IMR-90 (cell line): ENCODE measurements around the gene MFAP1. TPM values are rescaled to one million over a fixed set of nuclear protein-coding genes. Genes with fewer than 3 reads are reported as not detected.
"Not testable (repeated sequence)": the region's sequence is repeated elsewhere in the genome, so short reads cannot be mapped to it uniquely, and the experiment has no call there.

ENCODE experiments used
- ATAC-seq: fragments of 200-7000 bp; cut with Tn5 transposase; 2 replicates; pipeline ENCODE4 v1.9.1; 2020; ENCODE audit warnings: low read depth, mild to moderate bottlenecking, moderate library complexity
- BruUV-seq: library from RNA; stranded (reverse); fragments of 400-500 nt; replicated peaks from 2 replicates; lab custom pipeline; 2021; lab: Mats Ljungman, UMichigan
- CTCF ChIA-PET: fragments of 300-600 bp; formaldehyde crosslinking; extraction: SDS; loops from one replicate; lab custom pipeline; 2021; ENCODE audit warnings: antibody characterized with exemption; lab: Yijun Ruan, JAX
- POLR2A ChIA-PET: fragments of 300-600 bp; sonication (Branson Sonifier 250); formaldehyde crosslinking; loops from one replicate; lab custom pipeline; 2022; ENCODE audit warnings: antibody characterized with exemption; ENCODE audit not compliant: unreplicated experiment; lab: Charles Lee
- DNase-seq: peaks from one replicate; pipeline ENCODE4 v3.0.0; 2013
- H2AFZ ChIP-seq: replicated peaks from 2 replicates; pipeline ENCODE3; 2013; ENCODE audit warnings: low read length, mild to moderate bottlenecking; ENCODE audit not compliant: poor library complexity
- H2AK5ac ChIP-seq: 2 replicates; pipeline ENCODE4 v1.6.1; 2013; ENCODE audit warnings: low read depth, low read length, inconsistent platforms
- H2AK9ac ChIP-seq: replicated peaks from 2 replicates; pipeline ENCODE3; 2013; ENCODE audit warnings: mild to moderate bottlenecking, low read depth, low read length, moderate library complexity; ENCODE audit not compliant: poor library complexity
- H2BK120ac ChIP-seq: 2 replicates; pipeline ENCODE4 v1.6.1; 2013; ENCODE audit warnings: low read depth, low read length, inconsistent platforms
- H2BK15ac ChIP-seq: 3 replicates; pipeline ENCODE4 v1.6.1; 2013; ENCODE audit warnings: low read depth, low read length, inconsistent platforms
- H2BK20ac ChIP-seq: 2 replicates; pipeline ENCODE4 v1.6.1; 2013; ENCODE audit warnings: low read depth, mild to moderate bottlenecking, inconsistent platforms, low read length, moderate library complexity
- H2BK5ac ChIP-seq: 2 replicates; pipeline ENCODE4 v1.6.1; 2013; ENCODE audit warnings: mild to moderate bottlenecking, low read depth, low read length, inconsistent platforms; ENCODE audit not compliant: poor library complexity, severe bottlenecking
- H3K14ac ChIP-seq: replicated peaks from 2 replicates; pipeline ENCODE4 v1.6.1; 2013; ENCODE audit warnings: low read depth, low read length, inconsistent platforms
- H3K18ac ChIP-seq: 2 replicates; pipeline ENCODE4 v1.6.1; 2013; ENCODE audit warnings: low read depth, low read length, control low read depth
- H3K23ac ChIP-seq: 2 replicates; pipeline ENCODE4 v1.6.1; 2013; ENCODE audit warnings: low read depth, low read length, inconsistent platforms
- H3K27ac ChIP-seq: 2 replicates; pipeline ENCODE4 v1.5.1; 2013; ENCODE audit warnings: mild to moderate bottlenecking, control low read depth, low read length; ENCODE audit not compliant: insufficient read depth
- H3K27me3 ChIP-seq: 2 replicates; pipeline ENCODE4 v1.6.1; 2013; ENCODE audit warnings: low read length; ENCODE audit not compliant: control insufficient read depth, insufficient read depth
- H3K36me3 ChIP-seq: 2 replicates; pipeline ENCODE4 v1.6.1; 2013; ENCODE audit warnings: low read length, mixed read lengths; ENCODE audit not compliant: control insufficient read depth, insufficient read depth
- H3K4ac ChIP-seq: 2 replicates; pipeline ENCODE4 v1.6.1; 2013; ENCODE audit warnings: low read depth, low read length, inconsistent platforms
- H3K4me1 ChIP-seq: 2 replicates; pipeline ENCODE4 v1.6.1; 2013; ENCODE audit warnings: low read length, mixed read lengths; ENCODE audit not compliant: control insufficient read depth, insufficient read depth
- H3K4me2 ChIP-seq: 2 replicates; pipeline ENCODE4 v1.6.1; 2013; ENCODE audit warnings: low read depth, mild to moderate bottlenecking, control low read depth, low read length, moderate library complexity
- H3K4me3 ChIP-seq: 2 replicates; pipeline ENCODE4 v1.5.1; 2013; ENCODE audit warnings: low read depth, mild to moderate bottlenecking, control low read depth, low read length, moderate library complexity; ENCODE audit not compliant: insufficient read depth
- H3K56ac ChIP-seq: 2 replicates; pipeline ENCODE4 v1.6.1; 2013; ENCODE audit warnings: low read length, inconsistent platforms; ENCODE audit not compliant: insufficient read depth; ENCODE audit errors: extremely low read depth
- H3K79me1 ChIP-seq, 2 experiments: 2 replicates each; pipeline ENCODE4 v1.6.1; 2013; ENCODE audit warnings: low read length in 2 of 2, inconsistent platforms in 1 of 2, low read depth in 1 of 2
- H3K9ac ChIP-seq: 2 replicates; pipeline ENCODE4 v1.6.1; 2013; ENCODE audit warnings: low read depth, low read length, control low read depth
- H3K9me1 ChIP-seq: 2 replicates; pipeline ENCODE4 v1.6.1; 2013; ENCODE audit warnings: low read length, inconsistent platforms; ENCODE audit not compliant: insufficient read depth
- H3K9me3 ChIP-seq: 2 replicates; pipeline ENCODE4 v1.6.1; 2013; ENCODE audit warnings: low read length; ENCODE audit not compliant: control insufficient read depth, insufficient read depth
- H4K20me1 ChIP-seq: 2 replicates; pipeline ENCODE4 v1.6.1; 2013; ENCODE audit warnings: low read length, inconsistent platforms; ENCODE audit not compliant: insufficient read depth
- H4K5ac ChIP-seq: 2 replicates; pipeline ENCODE4 v1.6.1; 2013; ENCODE audit warnings: mild to moderate bottlenecking, low read depth, low read length, control low read depth
- H4K8ac ChIP-seq, 2 experiments: 2 replicates each; pipeline ENCODE4 v1.6.1; 2013; ENCODE audit warnings: low read depth in 2 of 2, low read length in 2 of 2, control low read depth in 1 of 2, inconsistent platforms in 1 of 2
- H4K91ac ChIP-seq: 2 replicates; pipeline ENCODE4 v1.6.1; 2013; ENCODE audit warnings: low read depth, low read length, inconsistent platforms; ENCODE audit not compliant: insufficient read depth
- WGBS, 2 experiments: methylation state at CpG; one replicate each; pipeline versions ENCODE4 v1.1.5 to v1.1.7; 2013; ENCODE audit warnings: missing lambda C conversion rate in 2 of 2; ENCODE audit not compliant: insufficient read length in 1 of 2; ENCODE audit errors: extremely low coverage in 2 of 2; 5-methylcytosine and 5-hydroxymethylcytosine counted together
- dilution Hi-C: fragments of 300-500 bp; cut with HindIII; formaldehyde crosslinking; loops from one replicate; pipeline ENCODE4 v1.14.3; 2018; ENCODE audit warnings: low sequenced_read_pairs; ENCODE audit not compliant: unreplicated experiment
- in situ Hi-C: fragments of 300-500 bp; cut with MboI; formaldehyde crosslinking; loops from 3 replicates; pipeline ENCODE4 v1.14.3; 2019; ENCODE audit warnings: low sequenced_read_pairs, inconsistent platforms, mixed read lengths
- intact Hi-C: fragments of 100-400 bp; cut with micrococcal nuclease; formaldehyde crosslinking; loops from 2 replicates; pipeline ENCODE4 v1.10.0; 2022
- polyA plus RNA-seq, 3 experiments: library from polyadenylated mRNA; depleted of rRNA; stranded (reverse); fragments of >200 nt; gene quantifications; 2 replicates each; pipeline ENCODE4 v1.2.3, GENCODE V29; 2012; ENCODE audit warnings: low replicate concordance in 1 of 3
- total RNA-seq: library from RNA; depleted of rRNA; stranded (reverse); fragments of >200 nt; gene quantifications from 2 replicates; pipeline ENCODE4 v1.2.3, GENCODE V29; 2012

Gene MFAP1
- total and polyA plus RNA-seq, 2 of the 4 experiments (the other 2 are of a cell fraction), result 21.6 to 28.5 TPM

GRCh38 chr15:43866636-43867035 lies 42.1 kb upstream of the MFAP1 start:
- dilution Hi-C loops, intact Hi-C loops, H3K18ac ChIP-seq, H2BK20ac ChIP-seq, H4K91ac ChIP-seq, in situ Hi-C loops, H2AK9ac ChIP-seq, H3K27me3 ChIP-seq, ATAC-seq, H3K4me1 ChIP-seq, H2AK5ac ChIP-seq, H4K5ac ChIP-seq, H3K4me2 ChIP-seq, H3K4ac ChIP-seq, H2BK5ac ChIP-seq, H3K27ac ChIP-seq, H4K20me1 ChIP-seq, H3K9ac ChIP-seq, H3K56ac ChIP-seq, H3K23ac ChIP-seq, CTCF ChIA-PET, H4K8ac ChIP-seq, H2BK15ac ChIP-seq, H3K9me3 ChIP-seq, H3K36me3 ChIP-seq, H3K14ac ChIP-seq, H2BK120ac ChIP-seq, H3K79me1 ChIP-seq, H3K9me1 ChIP-seq, H2AFZ ChIP-seq, H3K4me3 ChIP-seq, BruUV-seq, DNase-seq: not testable (repeated sequence)
- POLR2A ChIA-PET, result interaction anchor here (0.6 kb wide), 1 partner anchor 27 kb away, joined by 9 read pairs; no protein-coding TSS in a partner anchor
- WGBS, 2 experiments, result no CpG with 5 or more reads among the region's 10 CpGs
